Aortic smooth muscle cell (primary cell): ENCODE measurements around the gene PMS1. TPM values are rescaled to one million over a fixed set of nuclear protein-coding genes. Genes with fewer than 3 reads are reported as not detected.

Experiments used
- total RNA-seq: library from RNA; depleted of rRNA; stranded (reverse); fragments of >200 nt; gene quantifications from 2 replicates; pipeline ENCODE4 v1.2.3, GENCODE V29; 2014

PMS1 gene
- total RNA-seq = 15.9 and 17.8 TPM in 2 replicates

GRCh38 chr2:189783927-189784867 is at the start of gene PMS1, which contains the start of gene ORMDL1:
Gene PMS1, plus strand, starts transcription at chr2:189784450. Its CDS starts 7,360 bp downstream, at chr2:189791810.
Gene ORMDL1, minus strand, starts transcription at chr2:189784339. Its CDS starts 1,744 bp downstream, at chr2:189782595.

GRCh38 chr2:189762551-189763298 is 21.5 kb upstream of the PMS1 start, which contains the start of gene OSGEPL1:
Gene OSGEPL1, minus strand, starts transcription at chr2:189762792. Its CDS starts 1,152 bp downstream, at chr2:189761640.

Other genes with a start within 250 kb of the PMS1 start
- gene SLC40A1, start 203.7 kb upstream of the PMS1 start, total RNA-seq = 22.6 and 69.0 TPM in 2 replicates
- 60.2 and 65.7 TPM in 2 replicates for gene ASNSD1, start 123.0 kb upstream of the PMS1 start, total RNA-seq
- 7.1 and 11.6 TPM in 2 replicates for gene ANKAR, start 109.8 kb upstream of the PMS1 start, total RNA-seq
- 6.0 and 7.3 TPM in 2 replicates for gene OSGEPL1, start 21.7 kb upstream of the PMS1 start, total RNA-seq
- 40.8 and 43.8 TPM in 2 replicates for gene ORMDL1, start 111 bp upstream of the PMS1 start, total RNA-seq